SK-N-SH (cell line): ENCODE data around the gene CMPK1. TPM values are rescaled to one million over a fixed set of nuclear protein-coding genes. Genes with fewer than 3 reads are reported as not detected.

Source experiments
- CTCF ChIA-PET: fragments of 300-600, 350-600 bp; formaldehyde crosslinking; extraction: SDS; loops from one replicate; lab custom pipeline; 2021; lab: Yijun Ruan, JAX
- POLR2A ChIA-PET: fragments of 350-600 bp; sonication (Branson Sonifier 250); formaldehyde crosslinking; extraction: SDS; loops from one replicate; lab custom pipeline; 2020; ENCODE audit warnings: antibody characterized with exemption, inconsistent platforms; lab: Yijun Ruan, JAX
- DNase-seq: peaks from one replicate; pipeline ENCODE4 v3.0.0; 2012
- H2AFZ ChIP-seq: fragments of 200-600 bp; sonication (generic); 2 replicates; pipeline ENCODE4 v1.8.1; 2016; ENCODE audit warnings: antibody characterized with exemption, mild to moderate bottlenecking, low read depth
- H3F3A ChIP-seq: fragments of 200-600 bp; sonication (generic); replicated peaks from 2 replicates; pipeline ENCODE3; 2016; ENCODE audit warnings: antibody characterized with exemption, mild to moderate bottlenecking; ENCODE audit not compliant: insufficient read depth
- H3K27ac ChIP-seq, 2 experiments: fragments of 200-500 bp in 1 of 2; fragments of 200-600 bp in 1 of 2; sonication (Bioruptor generic) in 1 of 2; sonication (generic), shearing (Covaris generic) in 1 of 2; 2 replicates each; pipeline versions ENCODE4 v1.5.1 to v1.6.1; 2014 to 2016; ENCODE audit warnings: low read depth in 2 of 2, inconsistent platforms in 1 of 2, low read length in 1 of 2, mild to moderate bottlenecking in 1 of 2, mixed read lengths in 1 of 2
- H3K27me3 ChIP-seq: fragments of 200-600 bp; sonication (generic), shearing (Covaris generic); 2 replicates; pipeline ENCODE4 v1.6.1; 2016; ENCODE audit warnings: mixed run types; ENCODE audit not compliant: insufficient read depth
- H3K36me3 ChIP-seq, 2 experiments: fragments of 200-500 bp in 1 of 2; fragments of 200-600 bp in 1 of 2; sonication (Bioruptor generic) in 1 of 2; sonication (generic) in 1 of 2; replicated peaks in 1 of 2; 2 replicates each; pipeline versions ENCODE3 to v1.5.1; 2014 to 2016; ENCODE audit warnings: low read length in 1 of 2, mild to moderate bottlenecking in 1 of 2; ENCODE audit not compliant: insufficient read depth in 2 of 2, control insufficient read depth in 1 of 2
- H3K4me1 ChIP-seq, 2 experiments: fragments of 200-500 bp in 1 of 2; fragments of 200-600 bp in 1 of 2; sonication (Bioruptor generic) in 1 of 2; sonication (generic), shearing (Covaris generic) in 1 of 2; 2 replicates each; pipeline versions ENCODE4 v1.5.1 to v1.6.1; 2014 to 2016; ENCODE audit warnings: low read depth in 1 of 2, low read length in 1 of 2, mixed run types in 1 of 2; ENCODE audit not compliant: insufficient read depth in 2 of 2, control insufficient read depth in 1 of 2
- H3K4me2 ChIP-seq: fragments of 200-600 bp; sonication (generic), shearing (Covaris generic); 2 replicates; pipeline ENCODE4 v1.6.1; 2017; ENCODE audit warnings: mixed run types
- H3K4me3 ChIP-seq, 2 experiments: fragments of 200-500 bp in 1 of 2; fragments of 200-600 bp in 1 of 2; sonication (Bioruptor generic) in 1 of 2; sonication (generic), shearing (Covaris generic) in 1 of 2; 2 replicates each; pipeline versions ENCODE4 v1.5.1 to v1.8.1; 2014 to 2016; ENCODE audit warnings: low read depth in 2 of 2, inconsistent platforms in 1 of 2, low read length in 1 of 2, mild to moderate bottlenecking in 1 of 2, mixed read lengths in 1 of 2, moderate library complexity in 1 of 2
- H3K79me2 ChIP-seq: fragments of 200-600 bp; sonication (generic); 2 replicates; pipeline ENCODE4 v1.8.1; 2017; ENCODE audit warnings: mild to moderate bottlenecking; ENCODE audit not compliant: insufficient read depth
- H3K9ac ChIP-seq: fragments of 200-600 bp; sonication (generic); 2 replicates; pipeline ENCODE4 v1.6.1; 2017; ENCODE audit warnings: mixed run types
- H3K9me2 ChIP-seq: fragments of 200-600 bp; sonication (generic); 2 replicates; pipeline ENCODE4 v1.6.1; 2017; ENCODE audit warnings: mixed run types
- H3K9me3 ChIP-seq: fragments of 200-600 bp; sonication (generic); 2 replicates; pipeline ENCODE4 v1.6.1; 2017; ENCODE audit warnings: mixed run types, mild to moderate bottlenecking, moderate library complexity
- H4K20me1 ChIP-seq: fragments of 200-600 bp; sonication (generic); 2 replicates; pipeline ENCODE4 v1.6.1; 2017; ENCODE audit warnings: mild to moderate bottlenecking, mixed run types; ENCODE audit not compliant: insufficient read depth
- ELF1 ChIP-seq: IDR thresholded peaks from 2 replicates; pipeline ENCODE4 v1.4.0; 2012
- EP300 ChIP-seq, 2 experiments: IDR thresholded peaks; 2 replicates each; pipeline versions ENCODE4 v1.4.0 to v1.6.1; 2012; ENCODE audit warnings: borderline replicate concordance in 1 of 2, low read depth in 1 of 2, low read length in 1 of 2
- EZH2phosphoT487 ChIP-seq: fragments of 200-600 bp; sonication (generic); IDR thresholded peaks from 2 replicates; pipeline ENCODE4 v1.6.1; 2017; ENCODE audit warnings: low read depth, mixed run types, mild to moderate bottlenecking, antibody characterized with exemption, moderate library complexity, borderline replicate concordance
- FOSL2 ChIP-seq: IDR thresholded peaks from 2 replicates; pipeline ENCODE4 v1.4.0; 2012; ENCODE audit warnings: low read depth, mild to moderate bottlenecking, moderate library complexity, borderline replicate concordance
- FOXJ3 ChIP-seq: sonication (generic); formaldehyde crosslinking; IDR thresholded peaks from 2 replicates; pipeline ENCODE4 v1.5.1; 2020; ENCODE audit warnings: mild to moderate bottlenecking, missing genetic modification reagents
- FOXM1 ChIP-seq: IDR thresholded peaks from 2 replicates; pipeline ENCODE4 v1.4.0; 2012; ENCODE audit warnings: low read depth, mild to moderate bottlenecking
- MEF2A ChIP-seq: IDR thresholded peaks from 2 replicates; pipeline ENCODE4 v1.4.0; 2012; ENCODE audit warnings: low read depth, borderline replicate concordance
- NRF1 ChIP-seq: IDR thresholded peaks from 2 replicates; pipeline ENCODE4 v1.6.1; 2012; ENCODE audit warnings: low read depth, mild to moderate bottlenecking, low read length
- RAD21 ChIP-seq: IDR thresholded peaks from 2 replicates; pipeline ENCODE4 v1.6.1; 2012; ENCODE audit warnings: mild to moderate bottlenecking, low read length
- RFX5 ChIP-seq: IDR thresholded peaks from 2 replicates; pipeline ENCODE4 v1.6.1; 2012; ENCODE audit warnings: mild to moderate bottlenecking, improper control_type of control experiment, low read length
- RXRA ChIP-seq: IDR thresholded peaks from 2 replicates; pipeline ENCODE4 v1.4.0; 2012; ENCODE audit warnings: low read depth, mild to moderate bottlenecking, borderline replicate concordance
- SIN3A ChIP-seq: IDR thresholded peaks from 2 replicates; pipeline ENCODE4 v1.6.1; 2012; ENCODE audit warnings: low read depth, mild to moderate bottlenecking, low read length, moderate library complexity, borderline replicate concordance
- SMC3 ChIP-seq: IDR thresholded peaks from 2 replicates; pipeline ENCODE4 v1.6.1; 2012; ENCODE audit warnings: low read depth, low read length, improper control_type of control experiment
- TAF1 ChIP-seq: IDR thresholded peaks from 2 replicates; pipeline ENCODE4 v1.6.1; 2012; ENCODE audit warnings: low read depth, mild to moderate bottlenecking, low read length, moderate library complexity, borderline replicate concordance
- TCF12 ChIP-seq: IDR thresholded peaks from 2 replicates; pipeline ENCODE4 v1.4.0; 2012
- WGBS: methylation state at CpG from one replicate; pipeline ENCODE4 v1.1.6; 2017; ENCODE audit warnings: low lambda C conversion rate; 5-methylcytosine and 5-hydroxymethylcytosine counted together
- polyA plus RNA-seq, 3 experiments: library from polyadenylated mRNA; depleted of rRNA; stranded (reverse); fragments of >200 nt; gene quantifications; 2 replicates each; pipeline ENCODE4 v1.2.3, GENCODE V29; 2012
- TF ChIP-seq, protein P1 (sequence below): IDR thresholded peaks from 2 replicates; pipeline ENCODE4; 2012
- TF ChIP-seq, protein P2 (sequence below): IDR thresholded peaks from 2 replicates; pipeline ENCODE4 v1.6.1; 2012; ENCODE audit warnings: mild to moderate bottlenecking, low read depth, low read length, moderate library complexity
- TF ChIP-seq, protein P3 (sequence below): fragments of 150-350 bp; IDR thresholded peaks from 2 replicates; pipeline ENCODE4 v1.6.1; 2016; ENCODE audit warnings: mild to moderate bottlenecking, low read depth, low read length

Gene CMPK1
- polyA plus RNA-seq, 1 of the 3 experiments (the other 2 are of a cell fraction): 17.5 TPM

DNA sequence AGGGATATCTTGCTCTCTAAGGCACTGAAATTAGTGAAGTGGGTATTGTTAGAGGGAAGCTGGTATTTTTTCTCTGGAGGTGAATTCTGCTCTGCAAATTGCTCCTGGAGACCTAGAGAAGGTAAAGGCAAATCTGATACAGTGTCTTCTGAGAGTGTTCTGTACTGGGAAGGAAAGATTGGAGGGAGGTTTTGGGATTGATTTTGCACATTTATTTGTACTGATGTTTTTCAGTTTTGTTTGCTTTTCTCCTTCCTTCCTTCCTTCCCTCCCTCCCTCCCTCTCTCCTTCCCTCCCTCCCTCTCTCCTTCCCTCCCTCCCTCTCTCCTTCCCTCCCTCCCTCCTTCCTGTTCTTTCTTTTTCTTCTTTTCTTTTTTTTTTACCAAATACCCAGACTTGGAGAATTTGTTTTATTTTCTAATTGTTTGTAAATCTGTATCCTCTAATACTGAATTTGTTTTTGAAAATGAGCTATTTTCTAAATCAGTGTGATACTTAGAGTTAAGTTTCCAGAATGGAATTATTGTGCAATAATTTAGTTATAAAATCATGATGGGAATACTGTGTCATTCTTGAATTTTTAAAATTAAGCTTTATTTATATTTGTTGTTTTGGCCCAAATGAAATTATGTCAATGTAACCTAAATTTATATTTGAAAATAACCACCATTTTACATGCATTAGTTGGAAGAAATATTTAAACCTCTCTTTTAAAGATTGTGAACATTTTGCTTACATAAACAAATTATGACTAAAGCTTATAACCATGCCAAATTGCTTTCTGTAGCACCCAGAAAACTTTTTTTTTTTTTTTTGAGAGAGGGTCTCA, 4.9 kb downstream of the CMPK1 start:
- Histone ChIP-seq H3K9ac (no peak overlapping the region), H3K4me3 (no peak overlapping the region), H3K27ac (no peak overlapping the region), H3K27me3 (no peaks in the 10 kb centered on the region), H3K9me2 (no peaks in the 10 kb centered on the region), H4K20me1 (peaks cover 21% of the 10 kb centered on the region), H3K79me2 (peaks cover 87% of the 10 kb centered on the region), H3K4me1 (peaks cover 2 to 8% of the 10 kb centered on the region in 2 experiments; a peak in 2 of 4 replicates), H2AFZ (no peak overlapping the region), H3F3A (peaks cover 12% of the 10 kb centered on the region), H3K9me3 (no peaks in the 10 kb centered on the region), H3K4me2 (no peak overlapping the region), H3K36me3 (peaks cover 0 to 8% of the 10 kb centered on the region in 2 experiments)
- no peak for TF ChIP-seq RAD21
- TF ChIP-seq ELF1: no peak
- no peak for TF ChIP-seq TAF1
- no peak for TF ChIP-seq FOSL2
- no peak for TF ChIP-seq RXRA
- no peak for TF ChIP-seq SMC3
- TF ChIP-seq, protein P1, sequence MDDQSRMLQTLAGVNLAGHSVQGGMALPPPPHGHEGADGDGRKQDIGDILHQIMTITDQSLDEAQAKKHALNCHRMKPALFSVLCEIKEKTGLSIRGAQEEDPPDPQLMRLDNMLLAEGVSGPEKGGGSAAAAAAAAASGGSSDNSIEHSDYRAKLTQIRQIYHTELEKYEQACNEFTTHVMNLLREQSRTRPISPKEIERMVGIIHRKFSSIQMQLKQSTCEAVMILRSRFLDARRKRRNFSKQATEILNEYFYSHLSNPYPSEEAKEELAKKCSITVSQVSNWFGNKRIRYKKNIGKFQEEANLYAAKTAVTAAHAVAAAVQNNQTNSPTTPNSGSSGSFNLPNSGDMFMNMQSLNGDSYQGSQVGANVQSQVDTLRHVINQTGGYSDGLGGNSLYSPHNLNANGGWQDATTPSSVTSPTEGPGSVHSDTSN: no peak
- TF ChIP-seq TCF12: no peak
- no peak for TF ChIP-seq EP300 (IDR thresholded peaks at IDR 0.05; ENCODE audit: borderline replicate concordance in 1 of 2, low read depth in 1 of 2, low read length in 1 of 2)
- TF ChIP-seq RFX5: no peak
- TF ChIP-seq EZH2phosphoT487: no peak
- TF ChIP-seq NRF1: no peak
- no peak for TF ChIP-seq SIN3A
- DNase-seq: no peak
- POLR2A ChIA-PET: no interaction called here
- CTCF ChIA-PET: interaction anchor here (0.8 to 1.6 kb wide), 3 partner anchors 47 to 388 kb away, joined by 3 read pairs; no protein-coding TSS in a partner anchor

DNA sequence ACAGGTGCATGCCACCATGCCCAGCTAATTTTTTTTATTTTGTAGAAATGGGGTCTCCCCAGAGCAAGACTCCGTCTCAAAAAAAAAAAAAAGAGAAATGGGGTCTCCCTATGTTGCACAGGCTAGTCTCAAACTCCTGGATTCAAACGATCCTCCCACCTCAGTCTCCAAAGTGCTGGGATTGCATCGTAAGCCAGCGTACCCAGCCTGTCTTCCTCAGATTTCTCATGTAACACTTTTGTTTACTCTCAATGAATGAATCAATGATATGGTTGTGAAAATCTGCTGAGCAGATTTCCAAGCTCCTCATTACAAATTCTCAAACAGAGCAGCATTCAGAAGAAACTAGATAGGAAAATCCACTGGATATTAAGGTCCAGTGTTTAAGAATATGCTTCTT, 6.6 kb downstream of the CMPK1 start:
- 96% methylated on average over 4 of the region's 4 CpGs for WGBS
- H3K4me1 ChIP-seq: peaks cover under 1 to 7% of the 10 kb centered on the region in 2 experiments; a peak in 2 of 4 replicates
- H3K4me2 ChIP-seq: no peak overlapping the region
- CTCF ChIA-PET: interaction anchor here (1.7 kb wide), 1 partner anchor 9 kb away, joined by 6 read pairs; no protein-coding TSS in a partner anchor
- H3K79me2 ChIP-seq: peaks cover 98% of the 10 kb centered on the region
- H3K27me3 ChIP-seq: no peaks in the 10 kb centered on the region
- H3K9me2 ChIP-seq: no peaks in the 10 kb centered on the region
- H3K36me3 ChIP-seq: peaks cover 0 to 8% of the 10 kb centered on the region in 2 experiments
- no peak overlapping the region for H3K4me3 ChIP-seq
- no peak overlapping the region for H2AFZ ChIP-seq
- POLR2A ChIA-PET: no interaction called here
- TF ChIP-seq, protein P2, sequence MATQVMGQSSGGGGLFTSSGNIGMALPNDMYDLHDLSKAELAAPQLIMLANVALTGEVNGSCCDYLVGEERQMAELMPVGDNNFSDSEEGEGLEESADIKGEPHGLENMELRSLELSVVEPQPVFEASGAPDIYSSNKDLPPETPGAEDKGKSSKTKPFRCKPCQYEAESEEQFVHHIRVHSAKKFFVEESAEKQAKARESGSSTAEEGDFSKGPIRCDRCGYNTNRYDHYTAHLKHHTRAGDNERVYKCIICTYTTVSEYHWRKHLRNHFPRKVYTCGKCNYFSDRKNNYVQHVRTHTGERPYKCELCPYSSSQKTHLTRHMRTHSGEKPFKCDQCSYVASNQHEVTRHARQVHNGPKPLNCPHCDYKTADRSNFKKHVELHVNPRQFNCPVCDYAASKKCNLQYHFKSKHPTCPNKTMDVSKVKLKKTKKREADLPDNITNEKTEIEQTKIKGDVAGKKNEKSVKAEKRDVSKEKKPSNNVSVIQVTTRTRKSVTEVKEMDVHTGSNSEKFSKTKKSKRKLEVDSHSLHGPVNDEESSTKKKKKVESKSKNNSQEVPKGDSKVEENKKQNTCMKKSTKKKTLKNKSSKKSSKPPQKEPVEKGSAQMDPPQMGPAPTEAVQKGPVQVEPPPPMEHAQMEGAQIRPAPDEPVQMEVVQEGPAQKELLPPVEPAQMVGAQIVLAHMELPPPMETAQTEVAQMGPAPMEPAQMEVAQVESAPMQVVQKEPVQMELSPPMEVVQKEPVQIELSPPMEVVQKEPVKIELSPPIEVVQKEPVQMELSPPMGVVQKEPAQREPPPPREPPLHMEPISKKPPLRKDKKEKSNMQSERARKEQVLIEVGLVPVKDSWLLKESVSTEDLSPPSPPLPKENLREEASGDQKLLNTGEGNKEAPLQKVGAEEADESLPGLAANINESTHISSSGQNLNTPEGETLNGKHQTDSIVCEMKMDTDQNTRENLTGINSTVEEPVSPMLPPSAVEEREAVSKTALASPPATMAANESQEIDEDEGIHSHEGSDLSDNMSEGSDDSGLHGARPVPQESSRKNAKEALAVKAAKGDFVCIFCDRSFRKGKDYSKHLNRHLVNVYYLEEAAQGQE: no peak
- TF ChIP-seq, protein P3, sequence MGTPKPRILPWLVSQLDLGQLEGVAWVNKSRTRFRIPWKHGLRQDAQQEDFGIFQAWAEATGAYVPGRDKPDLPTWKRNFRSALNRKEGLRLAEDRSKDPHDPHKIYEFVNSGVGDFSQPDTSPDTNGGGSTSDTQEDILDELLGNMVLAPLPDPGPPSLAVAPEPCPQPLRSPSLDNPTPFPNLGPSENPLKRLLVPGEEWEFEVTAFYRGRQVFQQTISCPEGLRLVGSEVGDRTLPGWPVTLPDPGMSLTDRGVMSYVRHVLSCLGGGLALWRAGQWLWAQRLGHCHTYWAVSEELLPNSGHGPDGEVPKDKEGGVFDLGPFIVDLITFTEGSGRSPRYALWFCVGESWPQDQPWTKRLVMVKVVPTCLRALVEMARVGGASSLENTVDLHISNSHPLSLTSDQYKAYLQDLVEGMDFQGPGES: no peak
- no peak for TF ChIP-seq FOXJ3
- no peak for TF ChIP-seq SMC3
- no peak for TF ChIP-seq FOXM1
- TF ChIP-seq MEF2A: no peak
- TF ChIP-seq, all 33 proteins: peak for 0
- H4K20me1 ChIP-seq: peaks cover 21% of the 10 kb centered on the region
- no peak overlapping the region for H3K27ac ChIP-seq
- DNase-seq: no peak
- no peak overlapping the region for H3K9ac ChIP-seq
- H3K9me3 ChIP-seq: no peaks in the 10 kb centered on the region
- H3F3A ChIP-seq: peaks cover 4% of the 10 kb centered on the region
